Kidney glomerular epithelial cell (primary cell): ENCODE results near the gene XRN1.
"Not testable (repeated sequence)": the region's sequence is repeated elsewhere in the genome, so short reads cannot be mapped to it uniquely, and the experiment has no call there.

Source experiments
- DNase-seq: peaks from one replicate; lab custom pipeline; 2025; lab: John Stamatoyannopoulos, UW

The XRN1 gene

GRCh38 chr3:142434503-142434902 lies 13.3 kb downstream of the XRN1 start:
- DNase-seq: no peak

- no peak for DNase-seq
Measured at GRCh38 chr3:142433110-142433509, 14.7 kb downstream of the XRN1 start.

DNA sequence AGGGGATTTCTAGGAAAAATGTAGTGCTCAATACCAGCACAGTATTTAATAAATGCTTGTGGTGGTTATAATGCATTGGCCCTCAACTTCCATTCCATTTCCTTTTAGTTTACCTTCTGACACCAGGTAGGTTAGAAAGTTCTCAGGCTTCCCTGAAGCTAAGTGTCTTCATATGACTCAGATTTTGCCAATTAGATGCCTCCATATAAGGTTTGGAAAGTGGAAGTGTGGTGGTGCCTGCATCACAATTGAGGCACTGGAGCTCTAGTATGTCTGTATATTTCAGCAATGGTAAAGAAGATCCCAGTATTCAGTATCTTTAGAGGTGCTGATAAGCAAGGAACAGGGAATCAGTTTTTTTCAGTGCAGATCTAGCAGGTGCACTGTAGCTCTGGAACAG lies 18.3 kb downstream of the XRN1 start:
- DNase-seq: no peak

GRCh38 chr3:142424754-142425153 lies 23.1 kb downstream of the XRN1 start:
- no peak for DNase-seq

DNA sequence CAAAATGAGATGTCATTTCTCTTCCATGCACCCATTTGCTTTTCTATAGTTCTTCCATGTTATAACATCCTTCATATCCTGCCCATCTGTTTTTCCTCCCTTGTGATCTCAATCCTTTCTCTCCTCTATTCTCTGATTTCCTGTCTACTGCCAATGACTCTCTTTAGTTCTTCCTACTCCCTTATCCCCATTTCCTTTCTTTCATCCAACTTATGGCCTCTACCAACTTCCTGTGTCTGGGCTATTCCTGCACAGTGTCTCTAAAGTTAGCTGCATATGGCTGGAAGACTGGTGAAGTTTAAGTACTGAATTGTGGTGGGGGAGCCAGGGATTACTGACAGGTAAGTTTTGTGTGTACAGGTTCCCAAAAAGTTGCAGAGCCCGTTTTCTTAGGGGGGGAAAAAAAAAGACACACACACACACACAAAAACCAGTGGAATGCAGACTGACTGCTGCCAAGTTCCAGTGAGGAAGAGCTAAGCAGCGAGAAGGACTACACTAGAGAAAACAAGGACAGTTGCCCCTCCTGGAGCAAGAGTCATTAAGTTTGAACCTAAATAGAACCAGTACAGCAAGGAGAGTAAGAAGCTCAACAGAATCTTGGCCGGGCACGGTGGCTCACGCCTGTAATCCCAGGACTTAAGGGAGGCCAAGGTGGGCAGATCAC lies 28.8 kb downstream of the XRN1 start:
- no peak for DNase-seq

DNA sequence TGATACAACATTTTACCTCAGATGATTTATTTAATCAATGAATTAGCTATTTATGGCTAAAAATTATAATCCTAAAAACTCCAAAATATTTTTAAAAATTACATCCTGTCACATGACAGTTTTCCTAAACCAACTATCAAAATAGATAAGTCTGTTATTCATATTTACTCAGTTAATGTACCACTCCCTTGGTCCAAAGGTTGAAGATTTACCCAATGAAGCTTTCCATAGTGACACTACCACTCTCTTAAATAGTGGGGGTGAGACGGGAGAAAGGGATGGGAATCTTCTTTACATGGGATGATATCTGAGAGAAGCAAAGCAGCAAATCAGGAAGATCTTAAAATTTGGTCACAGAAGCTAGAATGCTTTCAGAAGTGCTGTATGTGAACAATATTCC lies 30.5 kb downstream of the XRN1 start:
- DNase-seq: no peak

DNA sequence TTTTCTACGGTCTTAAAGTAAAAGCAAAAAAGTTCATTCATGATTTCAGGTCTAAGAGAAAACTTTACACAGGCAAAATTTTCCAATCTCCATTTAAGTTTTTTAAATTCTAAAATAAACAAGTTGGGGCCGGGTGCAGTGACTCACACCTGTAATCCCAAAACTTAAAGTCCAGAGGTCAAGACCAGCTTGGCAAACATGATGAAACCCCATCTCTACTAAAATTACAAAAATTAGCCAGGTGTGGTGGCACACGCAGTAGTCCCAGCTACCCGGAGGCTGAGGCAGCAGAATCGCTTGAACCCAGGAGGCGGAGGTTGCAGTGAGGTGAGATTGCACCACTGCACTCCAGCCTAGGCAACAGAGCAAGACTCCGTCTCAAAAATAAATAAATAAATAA lies 47.3 kb downstream of the XRN1 start:
- not testable (repeated sequence) for DNase-seq

- no peak for DNase-seq
Measured at GRCh38 chr3:142394921-142395622, 52.8 kb downstream of the XRN1 start.

- DNase-seq: no peak
Measured at GRCh38 chr3:142385078-142385477, 62.8 kb downstream of the XRN1 start.

DNA sequence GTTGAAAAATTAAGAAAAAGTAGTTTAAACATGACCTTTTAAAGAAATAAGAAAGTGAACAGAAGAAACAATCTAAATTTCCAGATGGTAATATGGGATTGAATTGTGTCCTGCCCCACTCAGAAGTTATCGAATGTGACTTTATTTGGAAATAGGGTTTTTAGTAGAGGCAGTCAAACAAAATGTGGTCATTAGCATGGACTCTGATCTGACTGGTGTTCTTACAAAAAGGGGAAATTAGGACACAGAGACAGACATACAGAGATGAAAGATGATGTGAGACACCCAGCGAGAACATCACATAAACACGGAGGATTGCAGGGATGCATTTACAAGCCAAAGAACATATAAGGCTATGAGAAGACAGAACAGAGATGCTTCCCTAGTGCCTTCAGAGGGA lies 73.2 kb downstream of the XRN1 start:
- DNase-seq: no peak

DNA sequence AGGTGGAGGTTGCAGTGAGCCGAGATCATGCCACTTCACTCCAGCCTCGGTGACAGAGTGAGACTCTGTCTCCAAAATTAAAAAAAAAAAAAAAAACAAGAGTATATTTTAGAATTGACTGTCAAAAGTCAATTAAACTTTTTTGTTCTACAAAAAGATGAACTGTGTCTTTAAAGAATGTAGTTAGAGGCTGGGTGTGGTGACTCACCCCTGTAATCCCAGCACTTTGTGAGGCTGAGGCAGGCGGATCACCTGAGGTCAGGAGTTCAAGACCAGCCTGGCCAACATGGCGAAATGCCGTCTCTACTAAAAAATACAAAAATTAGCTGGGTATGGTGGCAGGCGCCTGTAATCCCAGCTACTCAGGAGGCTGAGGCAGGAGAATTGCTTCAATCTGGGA lies 78.3 kb downstream of the XRN1 start:
- not testable (repeated sequence) for DNase-seq

DNA sequence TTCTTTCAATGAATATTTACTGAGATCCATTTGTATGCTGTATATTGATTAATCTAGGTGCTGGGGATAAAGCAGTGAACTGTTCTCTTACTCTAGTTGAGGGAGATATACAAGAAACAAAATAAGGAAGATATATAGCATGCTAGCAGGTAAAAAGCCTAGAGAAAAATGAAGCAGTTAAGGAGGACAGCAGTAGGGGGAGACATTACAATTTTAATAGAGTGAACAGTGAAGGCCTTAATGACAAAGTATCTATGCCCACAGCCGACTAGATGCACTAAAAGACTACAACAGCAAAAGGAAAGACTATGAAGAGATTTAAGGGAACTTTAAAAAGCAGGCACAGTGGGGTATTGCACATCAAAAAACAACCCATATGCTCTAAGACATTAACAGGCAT lies 81.4 kb downstream of the XRN1 start:
- DNase-seq: no peak

DNA sequence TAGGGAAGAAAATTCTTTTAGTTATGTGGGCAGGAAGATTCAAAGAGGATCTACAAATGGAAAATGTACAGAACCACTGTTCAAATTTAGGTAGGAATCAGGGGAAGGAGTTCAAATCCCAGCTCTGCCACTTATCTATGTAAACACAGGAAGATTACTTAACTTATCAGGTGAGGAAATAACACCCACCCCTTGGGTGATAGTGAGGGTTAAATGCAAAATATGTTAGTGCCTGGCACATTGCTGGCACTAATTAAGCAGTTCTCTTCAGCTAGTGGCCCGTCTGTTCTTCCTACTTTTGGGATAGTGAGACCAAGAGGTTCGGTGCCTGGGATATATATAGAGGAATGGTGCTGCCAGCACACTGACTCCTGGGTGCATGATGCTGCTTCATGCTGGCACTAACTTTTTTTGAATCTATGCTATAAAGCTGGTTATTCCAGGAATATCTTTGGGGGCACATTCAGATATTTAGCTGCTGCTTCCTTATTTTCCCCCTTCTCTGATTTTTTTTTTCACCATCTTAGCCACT lies 83.8 kb downstream of the XRN1 start:
- no peak for DNase-seq

DNA sequence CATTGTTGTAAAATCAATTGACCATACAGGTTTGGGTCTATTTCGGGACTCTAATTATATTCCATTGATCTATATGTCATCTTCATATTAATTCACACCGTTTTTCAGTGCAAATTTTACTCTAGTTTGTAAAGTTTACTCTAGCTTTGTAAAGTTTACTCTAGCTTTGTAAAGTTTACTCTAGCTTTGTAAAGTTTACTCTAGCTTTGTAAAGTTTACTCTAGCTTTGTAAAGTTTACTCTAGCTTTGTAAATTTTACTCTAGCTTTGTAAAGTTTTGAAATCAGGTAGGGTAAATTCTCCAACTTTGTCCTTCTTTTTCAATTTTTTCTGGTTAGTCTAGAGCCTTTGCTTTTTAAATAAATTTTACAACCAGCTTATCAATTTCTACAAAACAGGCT lies 84.4 kb downstream of the XRN1 start:
- DNase-seq: not testable (repeated sequence)

DNA sequence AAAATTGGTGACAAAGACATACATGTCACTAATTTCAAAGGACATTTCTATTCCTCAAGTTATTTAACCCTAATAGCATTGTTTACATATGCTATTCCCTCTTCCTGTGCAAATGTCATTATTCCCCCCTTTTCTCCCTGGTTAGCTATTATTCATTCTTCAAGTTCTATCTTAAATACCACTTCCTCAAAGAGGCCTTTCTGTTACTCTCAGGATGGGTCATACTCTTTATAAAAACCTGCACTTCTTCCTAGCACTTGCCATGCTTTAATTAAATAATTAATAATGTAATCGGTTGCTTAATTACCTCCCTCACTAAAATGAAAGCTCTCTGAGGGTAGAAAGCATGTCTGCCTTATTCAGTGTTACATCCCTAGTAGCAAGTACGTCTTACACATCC lies 88.5 kb downstream of the XRN1 start:
- no peak for DNase-seq

- DNase-seq: no peak
Measured at GRCh38 chr3:142356818-142357217, 91.0 kb downstream of the XRN1 start.

- DNase-seq: no peak
Measured at GRCh38 chr3:142355692-142356091, 92.1 kb downstream of the XRN1 start.

DNA sequence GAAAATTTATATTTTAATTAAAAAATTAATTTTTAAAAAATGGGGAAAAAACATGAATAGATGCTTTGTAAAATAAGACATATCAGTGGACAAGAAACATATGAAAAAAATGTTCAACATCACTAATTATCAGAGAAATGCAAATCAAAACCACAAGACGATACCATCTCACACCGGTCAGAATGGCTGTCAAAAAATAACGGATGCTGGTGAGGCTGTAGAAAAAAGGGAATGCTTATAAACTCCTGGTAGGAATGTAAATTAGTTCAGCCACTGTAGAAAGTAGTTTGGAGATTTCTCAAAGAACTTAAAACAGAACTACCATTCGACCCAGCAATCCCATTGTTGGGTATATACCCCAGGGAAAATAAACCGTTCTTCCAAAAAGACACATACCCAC lies 93.8 kb downstream of the XRN1 start:
- DNase-seq: no peak

DNA sequence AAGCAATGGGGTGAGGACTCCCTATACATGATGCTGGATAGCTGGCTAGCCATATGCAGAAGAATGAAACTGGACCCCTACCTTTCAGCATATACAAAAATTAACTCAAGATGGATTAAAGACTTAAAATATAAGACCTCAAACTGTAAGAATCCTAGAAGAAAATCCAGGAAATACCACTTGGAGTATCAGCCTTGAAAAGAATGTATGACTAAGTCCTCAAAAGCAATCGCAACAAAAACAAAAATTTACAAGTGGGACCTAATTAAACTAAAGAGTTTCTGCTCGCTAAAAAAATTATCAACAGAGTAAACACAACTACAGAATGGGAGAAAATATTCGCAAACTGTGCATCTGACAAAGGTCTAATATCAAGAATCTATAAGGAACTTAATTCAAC lies 94.3 kb downstream of the XRN1 start:
- no peak for DNase-seq

DNA sequence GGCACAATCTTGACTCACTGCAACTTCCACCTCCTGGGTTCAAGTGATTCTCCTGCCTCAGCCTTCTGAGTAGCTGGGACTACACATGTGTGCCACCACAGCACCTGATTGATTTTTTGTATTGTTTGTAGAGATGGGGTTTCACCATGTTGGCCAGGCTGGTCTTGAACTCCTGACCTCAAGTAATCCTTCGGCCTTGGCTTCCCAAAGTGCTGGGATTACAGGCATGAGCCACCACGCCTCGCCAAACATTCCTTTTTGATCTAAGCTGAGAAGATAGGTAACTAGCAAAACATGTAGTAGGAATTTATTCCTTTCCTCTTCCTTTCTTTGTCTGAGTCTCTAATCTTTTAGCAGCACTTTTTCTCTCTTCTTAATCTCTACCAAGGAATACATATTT lies 95.1 kb downstream of the XRN1 start:
- DNase-seq: not testable (repeated sequence)

DNA sequence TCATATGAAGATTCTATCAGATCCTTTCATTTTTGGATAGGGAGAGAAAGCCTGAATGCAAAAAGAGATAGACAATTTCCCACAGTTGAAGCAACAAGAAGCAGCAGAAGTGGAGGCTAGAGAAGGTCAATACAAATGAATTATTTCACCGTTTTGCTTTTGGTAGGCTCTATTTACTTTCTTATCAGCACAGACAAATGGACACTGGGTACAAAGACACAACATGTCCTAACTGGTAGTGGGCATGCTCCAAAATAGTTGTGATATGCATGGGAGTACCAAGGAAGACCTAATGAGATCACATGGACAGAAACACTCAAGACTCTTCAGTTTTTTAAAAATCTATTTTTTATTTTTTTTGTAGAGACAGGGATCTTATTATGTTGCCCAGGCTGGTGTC lies 99.4 kb downstream of the XRN1 start:
- no peak for DNase-seq

- DNase-seq: no peak
Measured at GRCh38 chr3:142337994-142338393, 109.8 kb downstream of the XRN1 start.

GRCh38 chr3:142332390-142332789 lies 115.4 kb downstream of the XRN1 start:
- no peak for DNase-seq
